ENCODE measurements around the gene SPEM1. TPM values are rescaled to one million over a fixed set of nuclear protein-coding genes. Genes with fewer than 3 reads are reported as not detected.

The SPEM1 gene
- total and polyA plus RNA-seq, 10 of the 15 experiments (the other 5 are each of a cell fraction or from before 2014, with no cell fraction given), result not detected

DNA sequence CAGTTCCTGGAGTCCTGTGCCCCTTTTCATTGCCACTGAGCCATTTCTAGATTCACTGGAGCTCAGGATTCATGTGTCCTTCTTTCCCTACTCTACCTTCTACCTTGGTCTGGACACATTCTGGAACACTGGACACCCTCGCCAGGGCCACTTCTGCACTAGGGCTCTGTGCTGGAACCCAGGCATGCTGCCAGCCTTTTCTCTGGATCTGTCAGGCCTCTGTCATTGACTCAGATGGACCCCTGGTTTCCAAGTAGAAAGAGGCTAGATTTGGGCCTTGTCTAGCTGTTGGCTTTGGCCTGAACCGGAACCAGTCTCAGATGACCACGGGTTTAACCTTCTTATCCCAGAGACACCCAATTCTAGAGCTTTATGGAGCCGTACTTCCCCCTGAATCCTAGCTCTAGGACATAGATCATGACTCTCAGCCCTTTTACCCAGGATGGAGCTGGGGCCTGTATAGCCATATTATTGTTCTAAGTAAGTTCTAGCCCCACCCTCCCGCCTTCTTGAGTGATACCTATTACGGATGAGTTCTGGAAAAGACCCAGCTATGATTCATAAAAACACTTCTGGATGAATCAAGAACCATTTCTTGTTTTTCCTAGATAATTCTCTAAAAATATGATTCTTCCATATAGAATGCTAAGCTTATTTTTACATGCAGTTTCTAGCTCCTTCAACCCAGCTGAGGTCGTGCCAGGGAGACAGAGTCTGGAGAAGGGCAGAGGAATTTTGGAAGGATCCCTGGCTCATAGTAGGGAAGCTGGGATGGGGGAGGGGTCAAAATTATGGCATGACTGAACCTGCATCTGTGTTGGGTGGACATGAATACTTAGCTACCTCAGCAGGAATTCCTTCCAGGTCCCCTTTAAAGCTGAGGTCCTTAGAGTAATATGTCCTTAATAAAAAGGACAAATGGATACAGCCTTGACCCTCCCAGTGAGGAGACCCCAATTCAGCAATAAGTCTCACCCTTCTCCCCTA is 23.7 kb downstream of the SPEM1 start:
- Histone ChIP-seq H3K27me3 (replicated peaks in 1 of 2; ENCODE audit: control insufficient read depth in 2 of 2, insufficient read depth in 2 of 2, low read length in 1 of 2) (peaks cover 1 to 8% of the 10 kb centered on the region in 2 experiments; a peak in 3 of 4 replicates), H3K79me2 (ENCODE audit: control insufficient read depth, insufficient read depth, low read length) (no peaks in the 10 kb centered on the region; the same call in 1 of the 2 replicates), H3K4me2 (ENCODE audit: control insufficient read depth, insufficient read depth) (no peak overlapping the region), H2AFZ (ENCODE audit: control insufficient read depth, low read depth, low read length) (no peak overlapping the region), H3K4me1 (ENCODE audit: control insufficient read depth, insufficient read depth, low read length) (peaks cover 20% of the 10 kb centered on the region), H3K36me3 (ENCODE audit: control insufficient read depth in 2 of 2, insufficient read depth in 2 of 2, low read length in 1 of 2) (no peaks in the 10 kb centered on the region), H3K27ac (ENCODE audit: control insufficient read depth, insufficient read depth) (no peak overlapping the region), H3K9me3 (replicated peaks; ENCODE audit: control insufficient read depth, insufficient read depth, low read length) (no peaks in the 10 kb centered on the region), H4K20me1 (ENCODE audit: control insufficient read depth, insufficient read depth) (no peaks in the 10 kb centered on the region), H3K9ac (ENCODE audit: control insufficient read depth, insufficient read depth, low read length) (no peak overlapping the region), H3K4me3 (no peak overlapping the region)
- DNase-seq (ENCODE audit: low read depth, low spot score), result no peak
- ChIA-PET POLR2A (interaction anchor here (0.6 to 5.4 kb wide), 7 partner anchors 8 to 815 kb away, joined by 3 to 52 read pairs (median 3); partner anchors contain the start of genes TMEM102 and ZBTB4), CTCF (interaction anchor here (0.8 to 1.6 kb wide), 6 partner anchors 9 to 117 kb away, joined by 3 to 9 read pairs (median 5); partner anchors contain the start of gene SENP3), RAD21 (ENCODE audit: unreplicated experiment) (interaction anchor here (0.6 to 2.7 kb wide), 4 partner anchors 8 to 117 kb away, joined by 3 to 9 read pairs (median 4); partner anchors contain the start of gene TMEM102), SMC1A (ENCODE audit: uncharacterized antibody, unreplicated experiment) (interaction anchor here (0.5 to 1.5 kb wide), 5 partner anchors 11 to 116 kb away, joined by 3 to 7 read pairs (median 3); no protein-coding TSS in a partner anchor)
- no peak for ATAC-seq
- BruUV-seq (replicated peaks), result no TSS peak
- TF ChIP-seq, protein P1, sequence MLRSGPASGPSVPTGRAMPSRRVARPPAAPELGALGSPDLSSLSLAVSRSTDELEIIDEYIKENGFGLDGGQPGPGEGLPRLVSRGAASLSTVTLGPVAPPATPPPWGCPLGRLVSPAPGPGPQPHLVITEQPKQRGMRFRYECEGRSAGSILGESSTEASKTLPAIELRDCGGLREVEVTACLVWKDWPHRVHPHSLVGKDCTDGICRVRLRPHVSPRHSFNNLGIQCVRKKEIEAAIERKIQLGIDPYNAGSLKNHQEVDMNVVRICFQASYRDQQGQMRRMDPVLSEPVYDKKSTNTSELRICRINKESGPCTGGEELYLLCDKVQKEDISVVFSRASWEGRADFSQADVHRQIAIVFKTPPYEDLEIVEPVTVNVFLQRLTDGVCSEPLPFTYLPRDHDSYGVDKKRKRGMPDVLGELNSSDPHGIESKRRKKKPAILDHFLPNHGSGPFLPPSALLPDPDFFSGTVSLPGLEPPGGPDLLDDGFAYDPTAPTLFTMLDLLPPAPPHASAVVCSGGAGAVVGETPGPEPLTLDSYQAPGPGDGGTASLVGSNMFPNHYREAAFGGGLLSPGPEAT (IDR thresholded peaks at IDR 0.05; ENCODE audit: low read depth), result no peak
- TF ChIP-seq SREBF1 (IDR thresholded peaks at IDR 0.05; ENCODE audit: low read length) (no peak), MYC (IDR thresholded peaks at IDR 0.05; ENCODE audit: insufficient read depth, insufficient read length, insufficient replicate concordance, low read length, severe bottlenecking) (no peak), NR2C1 (IDR thresholded peaks at IDR 0.05) (no peak), PML (IDR thresholded peaks at IDR 0.05; ENCODE audit: low read length) (no peak), SREBF2 (IDR thresholded peaks at IDR 0.05; ENCODE audit: low read length) (no peak), CHD1 (IDR thresholded peaks at IDR 0.05; ENCODE audit: low read depth, low read length) (no peak), RCOR1 (conservative IDR thresholded peaks at IDR 0.05; ENCODE audit: low read depth, low read length) (no peak)
- TF ChIP-seq, protein P2, sequence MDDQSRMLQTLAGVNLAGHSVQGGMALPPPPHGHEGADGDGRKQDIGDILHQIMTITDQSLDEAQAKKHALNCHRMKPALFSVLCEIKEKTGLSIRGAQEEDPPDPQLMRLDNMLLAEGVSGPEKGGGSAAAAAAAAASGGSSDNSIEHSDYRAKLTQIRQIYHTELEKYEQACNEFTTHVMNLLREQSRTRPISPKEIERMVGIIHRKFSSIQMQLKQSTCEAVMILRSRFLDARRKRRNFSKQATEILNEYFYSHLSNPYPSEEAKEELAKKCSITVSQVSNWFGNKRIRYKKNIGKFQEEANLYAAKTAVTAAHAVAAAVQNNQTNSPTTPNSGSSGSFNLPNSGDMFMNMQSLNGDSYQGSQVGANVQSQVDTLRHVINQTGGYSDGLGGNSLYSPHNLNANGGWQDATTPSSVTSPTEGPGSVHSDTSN (IDR thresholded peaks at IDR 0.05; ENCODE audit: insufficient replicate concordance, low read depth, low read length), result no peak
- TF ChIP-seq, protein P3, sequence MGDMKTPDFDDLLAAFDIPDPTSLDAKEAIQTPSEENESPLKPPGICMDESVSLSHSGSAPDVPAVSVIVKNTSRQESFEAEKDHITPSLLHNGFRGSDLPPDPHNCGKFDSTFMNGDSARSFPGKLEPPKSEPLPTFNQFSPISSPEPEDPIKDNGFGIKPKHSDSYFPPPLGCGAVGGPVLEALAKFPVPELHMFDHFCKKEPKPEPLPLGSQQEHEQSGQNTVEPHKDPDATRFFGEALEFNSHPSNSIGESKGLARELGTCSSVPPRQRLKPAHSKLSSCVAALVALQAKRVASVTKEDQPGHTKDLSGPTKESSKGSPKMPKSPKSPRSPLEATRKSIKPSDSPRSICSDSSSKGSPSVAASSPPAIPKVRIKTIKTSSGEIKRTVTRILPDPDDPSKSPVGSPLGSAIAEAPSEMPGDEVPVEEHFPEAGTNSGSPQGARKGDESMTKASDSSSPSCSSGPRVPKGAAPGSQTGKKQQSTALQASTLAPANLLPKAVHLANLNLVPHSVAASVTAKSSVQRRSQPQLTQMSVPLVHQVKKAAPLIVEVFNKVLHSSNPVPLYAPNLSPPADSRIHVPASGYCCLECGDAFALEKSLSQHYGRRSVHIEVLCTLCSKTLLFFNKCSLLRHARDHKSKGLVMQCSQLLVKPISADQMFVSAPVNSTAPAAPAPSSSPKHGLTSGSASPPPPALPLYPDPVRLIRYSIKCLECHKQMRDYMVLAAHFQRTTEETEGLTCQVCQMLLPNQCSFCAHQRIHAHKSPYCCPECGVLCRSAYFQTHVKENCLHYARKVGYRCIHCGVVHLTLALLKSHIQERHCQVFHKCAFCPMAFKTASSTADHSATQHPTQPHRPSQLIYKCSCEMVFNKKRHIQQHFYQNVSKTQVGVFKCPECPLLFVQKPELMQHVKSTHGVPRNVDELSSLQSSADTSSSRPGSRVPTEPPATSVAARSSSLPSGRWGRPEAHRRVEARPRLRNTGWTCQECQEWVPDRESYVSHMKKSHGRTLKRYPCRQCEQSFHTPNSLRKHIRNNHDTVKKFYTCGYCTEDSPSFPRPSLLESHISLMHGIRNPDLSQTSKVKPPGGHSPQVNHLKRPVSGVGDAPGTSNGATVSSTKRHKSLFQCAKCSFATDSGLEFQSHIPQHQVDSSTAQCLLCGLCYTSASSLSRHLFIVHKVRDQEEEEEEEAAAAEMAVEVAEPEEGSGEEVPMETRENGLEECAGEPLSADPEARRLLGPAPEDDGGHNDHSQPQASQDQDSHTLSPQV (IDR thresholded peaks at IDR 0.05), result no peak
- in situ Hi-C loops (cut with MboI), result no loop called here
- FAIRE-seq, result no peak
- whole genome bisulfite sequencing (ENCODE audit: insufficient coverage, insufficient replicate concordance, low lambda C conversion rate, missing lambda C conversion rate), result 25% methylated on average over 7 of the region's 7 CpGs
- intact Hi-C loops (cut with micrococcal nuclease; ENCODE audit: unreplicated experiment), result no loop called here

Data from GM12878 (cell line).